Common myeloid progenitor, CD34-positive (primary cell): ENCODE data around the gene OR10Z1.

Experiments
- CTCF ChIA-PET: fragments of 350-600 bp; sonication (Branson Sonifier 250); formaldehyde crosslinking; loops from one replicate; lab custom pipeline; 2021; ENCODE audit warnings: antibody characterized with exemption; lab: Charles Lee
- POLR2A ChIA-PET: fragments of 350-600 bp; sonication (Branson Sonifier 250); formaldehyde crosslinking; loops from one replicate; lab custom pipeline; 2021; ENCODE audit warnings: antibody characterized with exemption; lab: Charles Lee
- DNase-seq, 3 donors: peaks; one replicate each; pipeline versions ENCODE4 v3.0.0 to v3.0.0-alpha.2; 2013
- H3K27ac ChIP-seq, 2 experiments: 1 replicate in 1 of 2; 2 replicates in 1 of 2; pipeline ENCODE4 v1.7.0; 2013; ENCODE audit warnings: inconsistent platforms in 2 of 2, low read length in 2 of 2, mild to moderate bottlenecking in 2 of 2, low read depth in 1 of 2, moderate library complexity in 1 of 2; ENCODE audit not compliant: severe bottlenecking in 2 of 2, insufficient read depth in 1 of 2, poor library complexity in 1 of 2
- H3K27me3 ChIP-seq, 5 experiments: replicated peaks in 2 of 5; 1 replicate in 3 of 5; 2 replicates in 2 of 5; pipeline versions ENCODE4 v1.6.1 to v1.7.0; 2013; ENCODE audit warnings: low read length in 4 of 5, mild to moderate bottlenecking in 2 of 5, moderate library complexity in 2 of 5, inconsistent platforms in 1 of 5; ENCODE audit not compliant: insufficient read depth in 5 of 5, control insufficient read depth in 4 of 5
- H3K36me3 ChIP-seq, 4 experiments: 1 replicate in 2 of 4; 2 replicates in 2 of 4; pipeline versions ENCODE4 v1.6.1 to v1.7.0; 2013; ENCODE audit warnings: low read length in 3 of 4, control low read depth in 1 of 4, mild to moderate bottlenecking in 1 of 4; ENCODE audit not compliant: control insufficient read depth in 4 of 4, insufficient read depth in 4 of 4
- H3K4me1 ChIP-seq, 4 experiments: 1 replicate in 3 of 4; 2 replicates in 1 of 4; pipeline versions ENCODE4 v1.6.1 to v1.7.1; 2013; ENCODE audit warnings: low read length in 3 of 4, mild to moderate bottlenecking in 3 of 4, control low read depth in 1 of 4, inconsistent platforms in 1 of 4, moderate library complexity in 1 of 4; ENCODE audit not compliant: control insufficient read depth in 4 of 4, insufficient read depth in 4 of 4; ENCODE audit errors: control extremely low read depth in 1 of 4
- H3K4me3 ChIP-seq, 7 experiments: 1 replicate in 4 of 7; 2 replicates in 3 of 7; pipeline versions ENCODE4 v1.5.1 to v1.7.0; 2013; ENCODE audit warnings: mild to moderate bottlenecking in 7 of 7, low read length in 6 of 7, moderate library complexity in 6 of 7, inconsistent platforms in 2 of 7, low read depth in 2 of 7, control low read depth in 1 of 7; ENCODE audit not compliant: insufficient read depth in 4 of 7, control insufficient read depth in 1 of 7; ENCODE audit errors: extremely low read depth in 1 of 7
- H3K9me3 ChIP-seq, 5 experiments: 1 replicate in 4 of 5; 2 replicates in 1 of 5; pipeline versions ENCODE4 v1.6.1 to v1.7.1; 2013; ENCODE audit warnings: low read length in 4 of 5, mild to moderate bottlenecking in 2 of 5, inconsistent platforms in 1 of 5, low read depth in 1 of 5, moderate library complexity in 1 of 5; ENCODE audit not compliant: control insufficient read depth in 4 of 5, insufficient read depth in 2 of 5; ENCODE audit errors: control extremely low read depth in 1 of 5
- WGBS: methylation state at CpG from one replicate; pipeline ENCODE4 v1.1.5; 2013; ENCODE audit not compliant: insufficient coverage; 5-methylcytosine and 5-hydroxymethylcytosine counted together

The OR10Z1 gene

GRCh38 chr1:158654571-158654970 lies 49.5 kb downstream of the OR10Z1 start:
- CTCF ChIA-PET = no interaction called here
- peaks cover 0 to 2% (median 0%) of the 10 kb centered on the region in 4 experiments for H3K36me3 ChIP-seq
- POLR2A ChIA-PET = no interaction called here
- H3K9me3 ChIP-seq = no peaks in the 10 kb centered on the region
- 4% methylated on average over 6 of the region's 6 CpGs for WGBS
- H3K4me1 ChIP-seq = peaks cover 10 to 22% (median 16%) of the 10 kb centered on the region in 4 experiments
- peak overlapping the region in 6 of 7 experiments; percentile 0 to 50 (median 26) for H3K4me3 ChIP-seq
- DNase-seq = peak; percentile 67 to 91 (median 83)
- H3K27me3 ChIP-seq = no peaks in the 10 kb centered on the region
- peak overlapping the region in 1 of 2 experiments; percentile 49 for H3K27ac ChIP-seq
